GM19238 (cell line): ENCODE results near the gene GALNT17.

Experiments used
- DNase-seq: peaks from one replicate; pipeline ENCODE4 v3.0.0; 2011; ENCODE audit warnings: low spot score; ENCODE audit not compliant: insufficient read length

GALNT17 gene

GRCh38 chr7:71334541-71334940 lies 202.6 kb downstream of the GALNT17 start:
- no peak for DNase-seq

DNA sequence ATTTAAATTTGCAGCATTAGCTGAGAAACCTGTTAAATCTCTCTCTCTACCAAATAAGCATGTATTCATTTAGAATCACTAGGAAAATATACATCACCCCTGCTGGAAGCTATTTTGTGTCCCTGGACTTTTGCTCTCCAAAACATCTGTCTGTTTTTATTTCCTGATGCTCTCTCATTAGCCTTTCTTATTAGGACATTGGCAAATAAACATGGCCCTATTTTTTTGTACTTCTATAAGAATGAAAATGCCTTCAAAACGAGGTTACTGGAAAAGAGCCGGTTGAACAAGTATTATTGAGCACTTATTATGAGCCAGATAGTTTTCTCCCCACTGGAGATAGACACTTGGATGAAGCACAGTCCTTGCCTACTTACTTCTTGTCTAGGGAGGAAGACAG lies 206.9 kb downstream of the GALNT17 start:
- DNase-seq: no peak

DNA sequence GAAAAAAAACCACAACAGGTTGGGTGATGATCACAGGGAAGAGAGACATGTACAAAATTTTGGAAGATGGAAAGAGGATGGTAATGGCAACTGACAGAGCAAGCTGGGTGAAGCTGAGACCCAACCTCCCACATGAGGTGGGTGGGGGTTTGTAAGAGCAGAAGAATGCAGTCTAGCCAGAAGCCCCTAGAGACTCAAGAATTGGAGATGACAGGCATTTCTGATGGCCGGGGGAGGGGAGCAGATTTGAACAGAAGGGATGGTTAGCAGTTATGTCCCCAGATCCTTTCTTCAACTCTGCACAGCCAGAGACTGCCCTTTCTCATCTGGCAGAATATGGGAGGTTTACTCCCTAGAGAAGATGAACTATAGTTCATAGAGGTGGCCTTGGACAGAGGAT lies 208.0 kb downstream of the GALNT17 start:
- DNase-seq: no peak

DNA sequence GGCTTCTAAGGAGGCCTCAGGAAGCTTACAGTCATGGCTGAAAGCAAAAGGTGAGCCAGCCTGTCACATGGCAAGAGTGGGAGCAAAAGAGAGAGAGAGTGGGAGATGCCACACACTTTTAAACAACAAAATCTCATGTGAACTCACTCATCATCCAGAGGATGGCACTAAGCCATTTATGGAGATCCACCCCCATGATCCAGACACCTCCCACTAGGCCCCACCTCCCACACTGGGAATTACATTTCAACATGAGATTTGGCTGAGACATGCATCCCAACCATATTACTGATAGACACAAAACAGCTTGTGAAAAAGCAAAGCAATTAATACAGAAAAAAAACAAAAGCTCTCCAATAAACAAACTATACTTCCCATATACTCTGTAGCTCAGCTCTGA lies 210.3 kb downstream of the GALNT17 start:
- DNase-seq: no peak

- no peak for DNase-seq
Observed at GRCh38 chr7:71343039-71343438, 211.1 kb downstream of the GALNT17 start.

DNA sequence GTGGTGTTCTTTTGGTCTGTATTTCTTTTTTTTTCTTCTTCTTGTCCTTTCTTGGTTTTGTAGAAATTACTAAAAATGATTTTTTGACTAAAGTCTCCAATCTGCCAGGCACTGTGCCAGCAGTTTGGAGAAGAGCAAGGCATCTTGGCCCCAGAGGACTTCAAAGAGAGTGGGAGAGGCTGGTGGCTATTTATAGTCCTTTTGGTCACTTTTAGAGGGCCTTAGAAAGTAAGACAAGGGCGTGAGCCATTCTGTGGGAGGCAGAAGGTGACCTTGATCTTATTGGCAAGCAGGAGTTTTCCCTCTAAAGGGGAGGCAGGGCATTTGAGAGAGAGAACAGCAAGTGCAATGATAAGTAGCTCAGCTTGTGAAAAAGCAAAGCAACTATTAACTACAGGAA lies 211.9 kb downstream of the GALNT17 start:
- no peak for DNase-seq

DNA sequence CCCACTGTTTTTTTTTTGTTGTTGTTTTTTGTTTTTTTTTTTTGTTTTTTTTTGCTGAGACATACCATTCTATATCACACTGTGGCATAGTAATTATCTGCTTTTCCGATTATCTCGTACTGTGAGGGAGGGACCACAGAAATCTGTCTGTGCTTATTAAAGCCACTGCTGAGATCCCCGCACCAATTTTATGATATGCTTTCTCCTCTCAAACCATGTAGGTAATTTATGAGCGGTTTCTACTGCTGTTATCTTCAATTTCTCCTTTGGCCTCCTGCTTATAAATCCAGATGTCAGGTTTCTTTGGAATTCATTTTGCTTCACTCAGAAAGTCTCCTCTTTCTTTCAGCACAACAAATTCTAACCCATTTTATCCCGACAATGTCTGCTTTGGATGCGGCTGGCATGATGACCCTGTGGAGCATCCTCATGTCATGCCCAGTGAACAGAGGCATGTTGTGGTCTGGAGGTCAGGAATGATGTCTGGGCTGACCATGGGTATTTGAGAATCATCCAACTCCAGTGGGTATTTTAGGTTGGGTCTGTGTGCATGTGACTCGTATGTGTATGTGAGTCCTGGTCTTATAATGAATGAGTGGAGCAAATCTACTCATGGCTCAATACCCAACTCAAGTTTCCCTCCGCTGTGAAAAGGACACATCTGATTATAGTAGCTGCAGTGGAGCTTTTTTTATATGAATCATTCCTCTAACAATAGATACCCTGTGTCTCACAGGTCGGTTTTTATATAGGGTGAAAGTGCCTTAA lies 213.4 kb downstream of the GALNT17 start:
- DNase-seq: no peak

GRCh38 chr7:71348821-71349681 lies 217.1 kb downstream of the GALNT17 start:
- DNase-seq: no peak

DNA sequence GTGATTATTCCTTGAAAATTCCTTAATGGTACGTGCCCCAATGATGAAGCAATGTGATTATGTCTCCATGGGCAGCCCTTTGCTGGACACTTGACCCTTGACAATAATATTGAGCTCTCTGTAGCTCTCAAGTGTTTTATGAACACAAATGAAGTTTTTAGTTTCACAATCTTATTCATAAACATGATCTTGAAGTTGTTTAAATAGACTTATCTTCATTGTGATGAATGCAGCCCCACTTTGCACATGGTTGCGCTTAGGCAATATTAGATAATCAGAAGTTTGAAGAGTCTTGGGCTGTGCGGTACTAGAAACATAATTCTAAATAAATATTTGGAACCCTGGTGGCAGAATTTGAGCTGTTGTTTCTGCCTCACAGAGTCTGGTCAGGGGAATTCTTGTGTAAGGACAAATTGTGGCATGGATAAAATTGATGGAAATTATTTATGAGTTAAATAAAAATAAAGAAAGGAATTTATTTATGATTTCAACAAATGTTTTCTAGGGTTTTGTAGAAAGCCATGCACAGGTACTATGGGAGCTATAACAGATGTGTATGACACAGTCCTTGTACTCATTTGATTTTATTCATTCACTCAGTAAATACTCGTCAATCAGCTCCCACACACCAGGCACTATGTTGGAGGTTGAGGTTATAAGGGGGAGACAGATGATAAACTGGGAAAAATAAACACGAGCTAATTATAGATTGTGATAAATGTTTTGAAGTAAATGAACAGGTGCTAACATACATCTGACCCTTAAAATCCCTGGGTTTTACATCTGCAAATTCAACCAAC lies 217.9 kb downstream of the GALNT17 start:
- no peak for DNase-seq

DNA sequence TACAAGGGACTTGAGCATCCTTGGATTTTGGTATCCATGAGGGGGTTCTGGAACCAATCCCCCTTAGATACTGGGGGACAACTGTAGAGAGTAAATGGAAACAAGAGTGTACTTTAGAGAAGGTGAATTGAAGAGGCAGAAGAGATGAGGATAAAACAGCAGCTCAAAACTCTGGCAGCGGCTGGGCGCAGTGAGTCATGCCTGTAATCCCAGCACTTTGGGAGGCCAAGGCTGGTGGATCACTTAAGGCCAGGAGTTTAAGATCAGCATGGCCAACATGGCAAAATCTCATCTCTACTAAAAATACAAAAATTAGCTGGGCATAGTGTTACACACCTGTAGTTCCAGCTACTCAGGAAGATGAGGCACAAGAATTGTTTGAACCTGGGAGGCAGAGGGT lies 218.7 kb downstream of the GALNT17 start:
- no peak for DNase-seq

DNA sequence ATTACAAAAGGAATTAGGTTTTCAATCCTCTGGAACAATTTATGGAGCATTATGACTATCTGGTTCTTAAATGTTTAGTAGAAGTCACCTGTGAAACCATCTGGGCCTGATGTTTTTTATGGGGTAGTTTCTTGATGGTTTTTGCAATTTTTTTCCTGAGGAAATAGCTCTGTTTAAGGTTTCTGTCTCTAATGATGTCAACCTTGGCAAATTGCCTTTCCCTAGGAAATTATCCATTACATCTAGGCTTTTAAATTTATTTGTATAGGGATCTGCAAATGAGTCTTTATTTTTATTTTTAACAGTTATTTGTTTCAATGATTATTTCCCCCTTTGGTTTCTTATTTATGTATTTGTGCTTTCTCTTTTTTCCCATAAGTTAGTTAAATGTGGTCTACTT lies 222.8 kb downstream of the GALNT17 start:
- no peak for DNase-seq

GRCh38 chr7:71361451-71362032 lies 229.6 kb downstream of the GALNT17 start:
- no peak for DNase-seq

DNA sequence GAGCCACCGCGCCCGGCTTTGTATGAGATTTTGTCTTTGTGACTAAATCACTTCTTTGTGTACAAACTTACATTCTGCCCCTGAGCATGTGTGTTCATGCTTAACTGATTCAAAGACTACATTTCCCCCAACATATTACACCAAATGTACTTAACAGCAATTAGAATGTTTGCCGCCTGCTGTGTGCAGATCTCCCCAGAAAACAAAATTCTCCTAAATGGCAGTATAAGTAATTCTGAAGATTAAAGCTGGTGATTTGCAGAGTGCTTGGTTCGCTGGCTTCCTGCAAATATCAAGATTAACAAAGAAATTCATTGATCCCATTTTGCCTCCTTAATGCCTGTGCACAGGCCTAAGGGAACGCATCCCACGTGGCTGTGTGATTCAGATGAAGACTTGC lies 230.3 kb downstream of the GALNT17 start:
- DNase-seq: no peak

DNA sequence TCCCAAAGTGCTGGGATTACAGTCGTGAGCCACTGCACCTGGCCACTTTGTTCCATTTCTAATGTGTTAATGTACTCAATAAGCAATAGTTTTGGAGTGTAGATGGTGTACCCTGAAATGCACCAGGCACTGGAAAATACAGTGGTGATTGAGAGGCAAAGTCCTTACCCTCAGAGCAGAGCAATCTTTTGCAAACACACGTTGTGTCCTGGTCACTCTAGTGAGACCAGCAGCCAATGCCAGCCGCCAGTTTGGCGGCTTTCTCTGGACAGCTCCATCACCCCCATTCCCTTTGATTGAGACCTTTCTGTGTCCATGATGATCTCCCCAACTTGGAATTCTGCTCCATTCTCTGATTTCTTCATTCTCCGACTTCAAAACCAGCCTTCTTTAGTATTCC lies 231.3 kb downstream of the GALNT17 start:
- DNase-seq: no peak

DNA sequence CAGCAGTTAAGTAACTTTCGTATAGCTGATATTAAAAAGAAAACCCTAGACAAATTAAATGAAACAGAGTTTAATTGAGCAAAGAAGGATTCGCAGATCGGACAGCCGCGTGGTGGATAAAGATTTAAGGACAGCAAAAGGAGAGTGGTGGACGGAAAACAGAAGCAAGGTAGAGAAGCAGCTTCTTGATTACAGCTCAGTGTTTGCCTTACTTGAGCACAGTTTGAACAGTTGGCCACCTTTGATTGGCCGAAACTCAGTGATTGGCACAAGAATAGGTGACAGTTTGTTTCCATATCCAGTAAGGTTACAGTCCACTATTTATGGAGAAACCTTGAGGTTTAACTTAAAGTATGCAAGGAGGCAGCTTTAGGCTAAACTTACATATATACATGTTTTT lies 231.7 kb downstream of the GALNT17 start:
- DNase-seq: no peak

GRCh38 chr7:71364551-71364950 lies 232.6 kb downstream of the GALNT17 start:
- no peak for DNase-seq

DNA sequence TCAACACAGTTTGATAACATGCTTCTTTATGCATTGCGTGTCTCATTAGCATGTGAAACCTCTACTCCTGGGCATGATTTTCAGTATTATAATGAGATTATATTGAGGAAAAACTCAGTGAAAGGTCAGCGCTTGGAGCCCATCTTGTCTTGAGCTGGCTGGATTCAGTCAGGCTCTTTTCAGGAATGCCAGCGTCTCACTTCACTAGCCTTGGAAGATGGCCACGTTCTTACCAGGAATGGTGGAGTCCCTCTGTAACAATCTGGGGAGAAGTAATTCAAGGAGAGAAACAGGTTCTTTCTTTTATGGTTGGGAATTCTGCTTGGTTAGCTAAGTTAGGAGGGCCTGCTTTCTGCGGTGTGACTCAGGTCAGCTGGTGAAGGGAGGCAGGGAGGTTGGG lies 241.0 kb downstream of the GALNT17 start:
- DNase-seq: no peak

DNA sequence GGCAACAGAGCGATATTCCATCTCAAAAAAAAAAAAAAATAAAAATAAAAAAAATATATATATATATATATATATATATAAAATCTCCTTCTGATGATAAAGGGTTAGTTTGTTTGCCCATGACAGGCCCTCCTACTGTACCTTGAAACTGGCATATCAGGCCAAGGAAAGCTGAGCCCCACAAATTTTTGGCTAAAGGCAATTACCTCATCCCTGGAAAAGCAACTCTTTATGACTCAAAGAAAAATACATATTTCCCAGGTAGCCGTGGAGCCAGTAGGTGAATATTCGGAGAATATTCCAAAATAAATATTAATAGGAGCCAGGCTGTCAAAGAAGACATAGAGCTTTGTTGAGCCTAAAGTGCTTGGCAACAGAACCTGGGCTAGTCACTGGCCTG lies 245.1 kb downstream of the GALNT17 start:
- no peak for DNase-seq

- DNase-seq: no peak
Observed at GRCh38 chr7:71377469-71377868, 245.5 kb downstream of the GALNT17 start.

GRCh38 chr7:71384094-71384493 lies 252.2 kb downstream of the GALNT17 start:
- no peak for DNase-seq

- DNase-seq: no peak
Observed at GRCh38 chr7:71385330-71385729, 253.4 kb downstream of the GALNT17 start.
